Stimulated activated CD4-positive, alpha-beta T cell treated with anti-CD3 and anti-CD28 coated beads, Interleukin-12 subunit alpha, Interleukin-12 subunit beta, amount 100 ng/mL, for 4 hours (primary cell): ENCODE data around the gene PMPCA.

Source experiments
- DNase-seq: peaks from one replicate; pipeline ENCODE4 v3.0.0-alpha.2; 2020

PMPCA gene, protein sequence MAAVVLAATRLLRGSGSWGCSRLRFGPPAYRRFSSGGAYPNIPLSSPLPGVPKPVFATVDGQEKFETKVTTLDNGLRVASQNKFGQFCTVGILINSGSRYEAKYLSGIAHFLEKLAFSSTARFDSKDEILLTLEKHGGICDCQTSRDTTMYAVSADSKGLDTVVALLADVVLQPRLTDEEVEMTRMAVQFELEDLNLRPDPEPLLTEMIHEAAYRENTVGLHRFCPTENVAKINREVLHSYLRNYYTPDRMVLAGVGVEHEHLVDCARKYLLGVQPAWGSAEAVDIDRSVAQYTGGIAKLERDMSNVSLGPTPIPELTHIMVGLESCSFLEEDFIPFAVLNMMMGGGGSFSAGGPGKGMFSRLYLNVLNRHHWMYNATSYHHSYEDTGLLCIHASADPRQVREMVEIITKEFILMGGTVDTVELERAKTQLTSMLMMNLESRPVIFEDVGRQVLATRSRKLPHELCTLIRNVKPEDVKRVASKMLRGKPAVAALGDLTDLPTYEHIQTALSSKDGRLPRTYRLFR

GRCh38 chr9:136410500-136411287 is at the start of gene PMPCA, which contains the start of gene ENTR1:
PMPCA (plus strand) TSS chr9:136410658; CDS start chr9:136410669, 11 bp downstream.
ENTR1 (minus strand) TSS chr9:136410614; CDS start chr9:136410397, 217 bp downstream.
- DNase-seq = peak; percentile 98

GRCh38 chr9:136361047-136361753 is 49.3 kb upstream of the PMPCA start:
- DNase-seq = no peak

- DNase-seq = no peak
Measured at GRCh38 chr9:136361754-136362449, 48.6 kb upstream of the PMPCA start.

DNA sequence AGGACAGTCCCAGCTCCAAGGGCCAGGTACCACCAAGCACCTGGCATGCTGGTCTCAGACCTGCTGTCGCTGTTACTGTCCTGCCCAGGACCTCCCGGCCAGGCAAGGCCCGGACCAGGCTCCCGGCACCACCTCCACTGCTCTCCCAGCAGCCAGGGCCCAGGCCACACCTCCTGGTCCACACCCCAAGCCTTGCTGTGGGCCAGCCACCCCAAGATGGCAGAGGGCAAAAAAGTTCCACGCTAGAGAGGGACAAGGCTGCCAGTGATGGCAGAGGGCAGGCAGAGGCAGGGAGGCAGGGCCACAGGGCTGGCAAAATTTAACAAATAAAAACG is 48.0 kb upstream of the PMPCA start:
- DNase-seq = no peak

DNA sequence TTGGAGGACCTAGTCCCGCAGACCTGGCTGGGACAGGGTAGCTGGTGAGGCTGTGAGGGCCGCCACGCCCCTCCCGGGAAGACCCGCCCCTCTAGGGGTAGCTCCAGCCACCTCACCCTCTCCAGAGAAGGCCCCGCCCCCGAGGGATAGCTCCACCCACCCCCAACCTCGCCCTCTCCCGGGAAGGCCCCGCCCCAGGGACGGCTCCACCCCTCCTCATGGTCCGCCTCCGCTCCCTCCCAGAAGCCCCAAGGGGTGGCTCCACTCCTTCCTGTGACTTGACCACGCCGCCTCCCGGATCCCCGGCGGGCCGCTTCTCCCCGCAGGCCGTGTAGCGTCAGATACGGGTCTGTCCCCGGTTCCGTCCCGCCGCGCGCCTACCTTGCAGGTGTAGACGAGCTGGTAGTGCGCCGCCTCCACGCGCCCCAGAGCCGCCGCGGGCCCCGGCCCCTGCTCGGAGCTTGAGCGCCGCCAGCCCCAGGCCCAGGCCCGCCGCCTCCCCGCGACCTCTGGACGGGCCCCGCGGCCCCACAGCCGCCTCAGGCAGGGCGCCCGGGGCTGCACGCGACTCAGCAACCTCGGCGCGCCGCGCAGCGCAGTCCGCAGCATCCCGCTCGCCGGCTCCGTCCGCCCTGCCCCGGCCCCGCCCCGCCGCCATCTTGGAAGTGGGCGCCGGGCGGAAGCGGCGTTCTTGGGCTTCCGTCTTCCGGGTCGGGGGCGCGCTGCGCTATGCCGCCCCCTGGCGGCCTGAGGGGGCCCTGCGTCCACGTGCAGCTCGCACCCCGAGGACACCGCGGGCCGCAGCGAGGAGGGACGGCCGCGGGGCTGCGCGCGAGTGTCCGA is 47.1 kb upstream of the PMPCA start, which contains the start of gene DNLZ:
Gene DNLZ (minus strand): TSS at position 639 of the 843 bp plus-strand sequence. CDS start 30 bp downstream, at position 609.
- peak; percentile 98 for DNase-seq

GRCh38 chr9:136363949-136364748 is 46.3 kb upstream of the PMPCA start:
- no peak for DNase-seq

DNA sequence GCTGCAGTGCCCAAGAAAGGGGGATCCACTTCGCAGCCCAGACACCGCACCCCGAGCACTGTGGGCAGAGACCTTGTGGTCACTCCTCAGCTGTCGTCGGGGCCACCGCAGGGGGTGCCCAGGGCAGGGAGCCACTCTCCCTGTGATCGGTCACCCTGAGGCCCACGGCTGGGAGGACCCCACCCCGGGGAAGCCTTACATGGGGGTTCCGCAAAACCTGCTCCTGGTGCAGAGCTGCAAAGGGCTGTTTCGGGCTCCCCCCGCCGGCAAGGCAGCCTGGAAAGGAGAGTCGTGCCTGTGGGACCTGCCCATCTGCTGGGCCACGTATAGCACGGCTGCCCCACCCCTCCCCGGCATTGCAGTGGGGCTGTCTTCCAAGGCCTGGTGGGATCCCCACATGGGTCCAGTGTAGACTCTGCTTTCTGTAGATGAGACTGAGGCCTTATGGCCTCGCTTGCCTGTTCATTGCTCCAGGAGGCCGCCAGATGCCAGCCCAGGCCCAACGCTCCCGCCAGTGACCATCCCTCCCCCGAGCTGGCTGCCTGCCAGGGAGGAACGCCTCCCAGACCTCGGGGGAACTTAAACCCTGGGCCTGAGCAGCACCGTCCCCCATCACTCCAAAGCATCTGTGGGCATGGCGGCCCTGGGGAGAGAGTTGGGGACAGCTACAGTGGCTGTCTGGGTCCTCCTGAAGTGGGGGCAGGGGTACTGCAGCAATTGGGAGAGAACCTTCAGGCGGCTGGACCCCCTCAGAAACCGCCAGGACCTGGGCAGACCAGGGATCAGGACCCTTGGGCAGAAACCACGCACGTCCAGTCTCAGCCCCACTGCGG is 45.3 kb upstream of the PMPCA start:
- DNase-seq = no peak

- no peak for DNase-seq
Measured at GRCh38 chr9:136365775-136366222, 44.7 kb upstream of the PMPCA start.

DNA sequence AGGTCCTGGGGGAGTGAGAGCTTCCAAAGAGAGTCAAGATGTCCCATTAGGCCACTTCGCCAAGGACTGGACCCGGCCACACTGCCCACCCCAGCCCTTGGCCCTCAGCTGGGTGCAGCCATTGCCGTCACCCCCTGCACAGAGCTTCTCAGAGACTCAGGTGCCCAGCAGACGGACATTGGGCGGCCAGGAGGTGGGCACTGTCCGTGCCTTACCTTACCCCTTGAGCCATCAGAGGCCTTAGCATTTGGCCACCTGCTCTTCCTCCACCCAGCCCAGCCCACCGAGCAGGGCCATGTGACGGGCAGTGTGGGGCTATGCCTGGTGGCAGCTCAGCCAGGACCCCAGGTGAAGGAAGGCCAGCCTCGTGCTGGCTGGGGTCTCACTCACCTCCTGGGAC is 43.6 kb upstream of the PMPCA start:
- no peak for DNase-seq

- DNase-seq = no peak
Measured at GRCh38 chr9:136367296-136368145, 42.9 kb upstream of the PMPCA start.

GRCh38 chr9:136368190-136368589 is 42.3 kb upstream of the PMPCA start:
- DNase-seq = no peak

- no peak for DNase-seq
Measured at GRCh38 chr9:136370037-136370436, 40.4 kb upstream of the PMPCA start.

DNA sequence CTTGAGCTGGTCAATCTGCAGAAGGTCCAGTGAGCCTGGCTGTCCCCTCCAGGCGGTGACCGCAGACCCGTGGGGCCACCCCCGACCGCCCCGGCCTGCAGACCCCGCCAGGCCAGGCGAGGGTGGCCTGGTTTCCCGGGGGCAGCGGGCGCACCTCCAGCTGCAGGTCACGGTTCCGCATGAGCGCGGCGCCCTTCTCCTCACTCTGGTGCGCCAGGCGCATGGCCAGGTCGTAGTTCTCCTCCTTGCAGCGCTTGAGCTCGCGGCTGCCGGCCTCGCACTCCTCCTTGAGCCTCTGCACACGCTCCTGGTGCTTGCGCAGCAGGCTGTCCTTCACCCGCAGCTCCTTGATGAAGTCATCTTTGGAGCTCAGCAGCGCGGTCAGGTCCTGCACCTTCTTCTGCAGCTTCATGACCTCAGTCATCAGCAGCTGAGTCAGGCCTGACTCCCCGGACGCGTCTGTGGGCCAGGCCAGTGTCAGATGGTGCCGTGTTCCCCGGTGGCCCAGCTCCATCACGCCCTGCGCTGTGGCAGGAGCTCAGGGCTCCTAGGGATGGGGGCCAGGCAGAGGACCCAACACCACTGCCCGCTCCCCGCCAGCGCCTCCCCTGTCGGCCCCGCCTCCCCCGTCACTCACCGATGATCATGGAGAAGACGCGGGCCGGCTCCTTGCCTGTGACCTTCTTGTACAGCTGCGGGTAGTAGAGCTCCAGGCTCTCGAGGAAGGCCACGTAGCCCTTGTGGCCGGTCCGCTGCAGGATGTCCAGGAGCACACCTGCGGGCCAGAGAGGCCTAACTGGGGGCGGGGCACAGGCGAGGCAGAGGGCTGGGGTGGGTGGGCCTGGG is 39.5 kb upstream of the PMPCA start:
- DNase-seq = no peak

DNA sequence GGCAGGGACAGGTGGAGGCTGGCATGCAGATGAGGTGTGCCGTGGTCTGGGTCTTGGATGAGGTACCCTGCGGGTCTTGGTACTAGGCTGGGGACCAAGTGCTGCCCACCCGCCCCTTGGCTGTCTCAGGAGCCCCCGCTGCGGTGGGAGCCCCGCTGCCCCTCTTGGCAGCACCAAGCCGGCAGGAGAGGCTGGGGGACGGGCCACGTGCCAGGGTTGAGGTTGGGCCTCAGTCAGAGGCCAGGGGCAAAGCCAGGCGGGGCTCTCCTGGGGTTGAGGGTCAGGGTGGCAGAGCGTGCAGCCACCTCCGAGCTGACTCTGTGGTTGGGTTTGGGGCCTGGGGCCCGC is 39.0 kb upstream of the PMPCA start:
- DNase-seq = no peak

DNA sequence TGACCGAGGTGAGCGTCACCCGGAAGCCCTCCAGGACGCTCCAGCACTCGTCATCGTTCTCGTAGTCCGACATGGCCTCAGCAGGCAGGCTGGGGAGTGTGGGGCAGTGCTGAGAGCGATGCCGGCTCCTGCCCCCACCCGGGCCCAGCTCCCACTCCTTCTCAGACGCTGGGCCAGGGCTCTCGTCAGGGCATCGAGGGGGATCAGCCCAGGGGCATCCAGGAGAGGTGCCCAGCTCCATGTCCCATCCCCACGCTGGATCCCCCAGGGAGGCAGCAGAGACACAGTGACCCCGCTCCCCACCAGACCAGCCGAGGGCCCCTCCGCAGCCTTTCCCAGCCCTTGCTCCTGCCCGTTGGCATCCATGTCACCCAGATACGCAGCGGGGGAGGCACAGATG is 38.5 kb upstream of the PMPCA start:
- DNase-seq = no peak

DNA sequence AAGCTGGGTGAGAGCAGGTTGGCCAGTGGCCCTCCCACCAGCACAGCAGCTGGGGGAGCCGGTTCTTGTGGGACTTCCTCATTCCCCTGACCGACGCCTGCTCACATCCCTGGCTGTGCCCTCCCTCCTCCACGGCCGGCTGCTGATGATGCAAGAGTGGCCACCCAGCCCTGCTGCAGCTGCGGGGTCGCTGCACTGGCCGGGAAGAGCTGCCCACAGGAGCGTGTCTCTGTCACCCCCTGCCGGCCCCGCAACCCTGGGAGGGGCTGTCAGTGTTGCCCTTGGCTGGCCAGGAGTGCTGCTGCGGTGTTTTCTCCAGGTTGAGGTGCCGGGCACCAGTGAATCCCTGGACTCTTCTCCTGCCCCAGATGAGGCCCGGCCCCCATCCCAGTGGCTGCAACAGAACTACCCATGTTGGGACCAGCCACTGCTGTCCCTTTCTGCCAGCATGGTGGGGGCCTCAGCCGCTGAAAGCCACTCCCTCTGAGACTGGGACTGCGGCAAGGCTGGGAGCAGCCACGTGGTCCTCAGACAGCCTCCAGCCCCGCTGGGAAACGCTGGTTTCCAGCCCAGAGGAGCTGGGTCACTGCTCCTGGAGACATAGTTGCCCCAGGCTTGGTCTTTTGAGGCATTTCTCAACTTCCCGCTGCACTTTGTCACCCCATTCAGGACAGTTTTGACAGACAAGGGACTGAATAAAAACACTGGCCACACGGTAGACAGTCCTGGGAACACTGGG is 37.7 kb upstream of the PMPCA start:
- DNase-seq = no peak
